ENCODE data around the gene PPP6R2. TPM values are rescaled to one million over a fixed set of nuclear protein-coding genes. Genes with fewer than 3 reads are reported as not detected.

Gene PPP6R2
- total and polyA plus RNA-seq, 4 donors, result 35.2 to 70.0 (median 46.6) TPM

GRCh38 chr22:50440544-50441249 lies 97.6 kb downstream of the PPP6R2 start:
- H3K27me3 ChIP-seq (ENCODE audit: control insufficient read depth in 3 of 3, insufficient read depth in 3 of 3, low read length in 2 of 3), result no peaks in the 10 kb centered on the region
- ATAC-seq (ENCODE audit: insufficient read depth, low FRiP score) (no peak), DNase-seq (no peak)
- TF ChIP-seq, protein P1, sequence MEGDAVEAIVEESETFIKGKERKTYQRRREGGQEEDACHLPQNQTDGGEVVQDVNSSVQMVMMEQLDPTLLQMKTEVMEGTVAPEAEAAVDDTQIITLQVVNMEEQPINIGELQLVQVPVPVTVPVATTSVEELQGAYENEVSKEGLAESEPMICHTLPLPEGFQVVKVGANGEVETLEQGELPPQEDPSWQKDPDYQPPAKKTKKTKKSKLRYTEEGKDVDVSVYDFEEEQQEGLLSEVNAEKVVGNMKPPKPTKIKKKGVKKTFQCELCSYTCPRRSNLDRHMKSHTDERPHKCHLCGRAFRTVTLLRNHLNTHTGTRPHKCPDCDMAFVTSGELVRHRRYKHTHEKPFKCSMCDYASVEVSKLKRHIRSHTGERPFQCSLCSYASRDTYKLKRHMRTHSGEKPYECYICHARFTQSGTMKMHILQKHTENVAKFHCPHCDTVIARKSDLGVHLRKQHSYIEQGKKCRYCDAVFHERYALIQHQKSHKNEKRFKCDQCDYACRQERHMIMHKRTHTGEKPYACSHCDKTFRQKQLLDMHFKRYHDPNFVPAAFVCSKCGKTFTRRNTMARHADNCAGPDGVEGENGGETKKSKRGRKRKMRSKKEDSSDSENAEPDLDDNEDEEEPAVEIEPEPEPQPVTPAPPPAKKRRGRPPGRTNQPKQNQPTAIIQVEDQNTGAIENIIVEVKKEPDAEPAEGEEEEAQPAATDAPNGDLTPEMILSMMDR (IDR thresholded peaks at IDR 0.05; ENCODE audit: control extremely low read depth, extremely low read depth), result no peak
- no peaks in the 10 kb centered on the region for H3K9me3 ChIP-seq (ENCODE audit: control insufficient read depth in 4 of 4, insufficient read depth in 3 of 4, low read length in 3 of 4)
- H3K27ac ChIP-seq (ENCODE audit: low read depth in 1 of 2, low read length in 1 of 2), result no peak overlapping the region
- no peak overlapping the region for H3K4me3 ChIP-seq
- peaks cover 0 to 9% (median 3%) of the 10 kb centered on the region in 5 donors for H3K4me1 ChIP-seq (ENCODE audit: control insufficient read depth in 5 of 5, insufficient read depth in 5 of 5, low read length in 5 of 5)
- no peak overlapping the region for H3K9ac ChIP-seq (ENCODE audit: insufficient read depth in 1 of 2, low read length in 2 of 2)
- peaks cover 0 to 78% (median 20%) of the 10 kb centered on the region in 4 donors for H3K36me3 ChIP-seq (ENCODE audit: control insufficient read depth in 4 of 4, insufficient read depth in 4 of 4, low read length in 4 of 4)
- WGBS, 2 donors, result 92 to 94% methylated on average over 25 to 26 of the region's 26 CpGs

GRCh38 chr22:50441428-50441993 lies 98.4 kb downstream of the PPP6R2 start:
- Histone ChIP-seq H3K4me3 (no peak overlapping the region), H3K9me3 (ENCODE audit: control insufficient read depth in 4 of 4, insufficient read depth in 3 of 4, low read length in 3 of 4) (no peaks in the 10 kb centered on the region), H3K9ac (ENCODE audit: insufficient read depth in 1 of 2, low read length in 2 of 2) (no peak overlapping the region), H3K27me3 (ENCODE audit: control insufficient read depth in 3 of 3, insufficient read depth in 3 of 3, low read length in 2 of 3) (no peaks in the 10 kb centered on the region), H3K4me1 (ENCODE audit: control insufficient read depth in 5 of 5, insufficient read depth in 5 of 5, low read length in 5 of 5) (peaks cover 0 to 13% (median 3%) of the 10 kb centered on the region in 5 donors), H3K27ac (ENCODE audit: low read depth in 1 of 2, low read length in 1 of 2) (no peak overlapping the region), H3K36me3 (ENCODE audit: control insufficient read depth in 4 of 4, insufficient read depth in 4 of 4, low read length in 4 of 4) (peaks cover 0 to 78% (median 17%) of the 10 kb centered on the region in 4 donors)
- no peak for DNase-seq
- TF ChIP-seq, protein P1 (IDR thresholded peaks at IDR 0.05; ENCODE audit: control extremely low read depth, extremely low read depth), result no peak
- WGBS, 2 donors, result 92 to 94% methylated on average over 15 to 17 of the region's 17 CpGs
- ATAC-seq (ENCODE audit: insufficient read depth, low FRiP score), result no peak

DNA sequence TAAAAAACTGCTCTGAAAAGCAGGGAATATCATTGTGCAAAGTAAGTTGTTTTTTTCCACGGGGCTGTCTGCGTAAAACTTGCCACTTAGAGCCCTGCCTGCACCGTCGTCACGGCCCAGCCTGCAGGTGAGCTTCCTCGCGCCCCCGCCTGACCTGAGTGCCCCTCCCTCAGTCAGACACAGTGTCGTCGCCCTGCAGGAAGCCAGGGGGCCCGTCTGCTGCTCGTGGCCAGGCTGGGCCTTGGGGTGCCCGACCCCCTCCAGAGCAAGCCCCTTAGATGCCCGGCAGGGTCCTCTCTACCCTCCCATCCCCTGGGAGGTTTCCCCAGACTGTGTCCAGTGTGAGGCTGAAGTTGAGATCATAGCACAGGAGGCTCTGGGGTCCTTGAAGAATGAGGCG lies 100.1 kb downstream of the PPP6R2 start:
- Histone ChIP-seq H3K9me3 (ENCODE audit: control insufficient read depth in 4 of 4, insufficient read depth in 3 of 4, low read length in 3 of 4) (no peaks in the 10 kb centered on the region), H3K4me1 (ENCODE audit: control insufficient read depth in 5 of 5, insufficient read depth in 5 of 5, low read length in 5 of 5) (peaks cover 0 to 13% (median 3%) of the 10 kb centered on the region in 5 donors), H3K27me3 (ENCODE audit: control insufficient read depth in 3 of 3, insufficient read depth in 3 of 3, low read length in 2 of 3) (no peaks in the 10 kb centered on the region), H3K4me3 (no peak overlapping the region), H3K36me3 (ENCODE audit: control insufficient read depth in 4 of 4, insufficient read depth in 4 of 4, low read length in 4 of 4) (peaks cover 0 to 78% (median 21%) of the 10 kb centered on the region in 4 donors), H3K27ac (ENCODE audit: low read depth in 1 of 2, low read length in 1 of 2) (peak overlapping the region in 1 of 2 donors; percentile 8), H3K9ac (ENCODE audit: insufficient read depth in 1 of 2, low read length in 2 of 2) (no peak overlapping the region)
- DNase-seq (no peak), ATAC-seq (ENCODE audit: insufficient read depth, low FRiP score) (no peak)
- TF ChIP-seq, protein P1 (IDR thresholded peaks at IDR 0.05; ENCODE audit: control extremely low read depth, extremely low read depth), result no peak
- WGBS, 2 donors, result 71 to 77% methylated on average over 15 of the region's 15 CpGs
